Fibroblast of lung (primary cell): ENCODE measurements around the gene TTLL3.
"Not testable (repeated sequence)": the region's sequence is repeated elsewhere in the genome, so short reads cannot be mapped to it uniquely, and the experiment has no call there.

ENCODE experiments used
- CTCF ChIP-seq, 2 donors: IDR thresholded peaks in 1 of 2; conservative IDR thresholded peaks in 1 of 2; 1 replicate in 1 of 2; 2 replicates in 1 of 2; pipeline ENCODE4 v1.5.1; 2011 to 2012; ENCODE audit warnings: low read length in 2 of 2, control low read depth in 1 of 2, inconsistent platforms in 1 of 2, low read depth in 1 of 2, mild to moderate bottlenecking in 1 of 2
- EZH2 ChIP-seq: IDR thresholded peaks from 2 replicates; pipeline ENCODE4 v1.5.1; 2012; ENCODE audit warnings: low read length, control low read depth, mild to moderate bottlenecking; ENCODE audit errors: missing control alignments

- not testable (repeated sequence) for TF ChIP-seq CTCF (conservative IDR thresholded peaks at IDR 0.05 in 1 of 2, IDR thresholded peaks at IDR 0.05 in 1 of 2; ENCODE audit: low read depth in 1 of 2, low read length in 2 of 2); EZH2
Observed at GRCh38 chr3:9865125-9865637, 55.1 kb downstream of the TTLL3 start.
